Colonic mucosa (tissue), 4 donors: Measurements from ENCODE around the gene KLHL14. TPM values are rescaled to one million over a fixed set of nuclear protein-coding genes. Genes with fewer than 3 reads are reported as not detected.

Experiments used
- DNase-seq: peaks from one replicate; pipeline ENCODE4 v3.0.0-alpha.2; 2020
- H3K27ac ChIP-seq: fragments of 200-600 bp; one replicate; pipeline ENCODE4 v1.8.0; 2021
- H3K27me3 ChIP-seq: fragments of 200-600 bp; one replicate; pipeline ENCODE4 v1.8.0; 2021
- H3K36me3 ChIP-seq: fragments of 200-600 bp; one replicate; pipeline ENCODE4 v1.8.0; 2021
- H3K4me1 ChIP-seq: fragments of 200-600 bp; one replicate; pipeline ENCODE4 v1.8.0; 2021; ENCODE audit warnings: mild to moderate bottlenecking
- H3K4me3 ChIP-seq: fragments of 200-600 bp; one replicate; pipeline ENCODE4 v1.8.0; 2021
- H3K9ac ChIP-seq, 2 donors: one replicate each; pipeline ENCODE4 v1.7.0; 2013; ENCODE audit warnings: control low read depth in 2 of 2, low read depth in 2 of 2, low read length in 2 of 2
- H3K9me3 ChIP-seq: fragments of 200-600 bp; one replicate; pipeline ENCODE4 v1.8.0; 2021
- CTCF ChIP-seq: fragments of 200-600 bp; IDR thresholded peaks from one replicate; pipeline ENCODE4 v1.8.0; 2022; ENCODE audit warnings: antibody characterized with exemption, mild to moderate bottlenecking
- intact Hi-C: fragments of 100-400 bp; cut with DNase I; formaldehyde crosslinking; loops from one replicate; pipeline ENCODE4 v1.14.1; 2022
- total RNA-seq, 2 donors: library from RNA; stranded (reverse); fragmentation: NEBNext Ultra II Directional in 1 of 2; extraction: Animal tissue kit (Norgen Biotek cat#: 25700) in 1 of 2; gene quantifications; one replicate each; pipeline ENCODE4 v1.2.1, GENCODE V29; 2021
- donor health status: healthy.
- donor health status: DM: no; HTN: no; CAD: no.
- donor health status: DM: no; HTN: no; CAD: no.

Gene KLHL14
- total RNA-seq, 2 donors from 2014 or later: 0.07 to 0.08 TPM

DNA sequence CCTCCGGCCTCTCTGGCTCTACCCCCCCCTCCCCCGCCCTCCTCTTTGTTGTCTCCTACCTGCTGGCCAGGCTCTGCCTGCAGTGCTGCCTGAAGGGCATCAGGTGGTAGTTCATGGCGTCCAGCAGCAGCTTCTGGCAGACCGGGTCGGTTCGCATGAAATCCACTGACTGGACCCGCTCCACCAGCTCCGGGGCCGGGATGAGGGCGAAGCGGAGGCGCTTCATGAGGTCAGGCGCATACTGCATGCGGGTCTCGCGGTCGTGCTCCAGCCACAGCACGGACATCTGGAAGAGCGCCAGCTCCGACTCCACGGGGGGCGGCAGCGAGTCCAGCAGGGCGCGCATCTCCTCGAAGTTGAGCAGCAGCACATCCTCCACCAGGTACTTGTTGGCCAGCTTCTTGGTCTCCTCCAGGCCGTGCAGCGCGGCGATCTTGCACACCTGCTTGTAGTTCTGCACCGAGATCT lies 3.2 kb downstream of the KLHL14 start:
- Histone ChIP-seq H3K4me1 (peaks cover 7% of the 10 kb centered on the region), H3K27me3 (peaks cover 35% of the 10 kb centered on the region), H3K4me3 (peak overlapping the region; percentile 22), H3K27ac (no peak overlapping the region), H3K36me3 (no peaks in the 10 kb centered on the region), H3K9me3 (no peaks in the 10 kb centered on the region), H3K9ac (no peak overlapping the region)
- intact Hi-C loops: no loop called here
- TF ChIP-seq CTCF: no peak
- peak; percentile 16 for DNase-seq

- H3K27me3 ChIP-seq: peaks cover 35% of the 10 kb centered on the region
- H3K4me1 ChIP-seq: peaks cover 7% of the 10 kb centered on the region
- no peak overlapping the region for H3K9ac ChIP-seq
- no peak for DNase-seq
- no peaks in the 10 kb centered on the region for H3K9me3 ChIP-seq
- intact Hi-C loops: no loop called here
- H3K36me3 ChIP-seq: no peaks in the 10 kb centered on the region
- no peak overlapping the region for H3K27ac ChIP-seq
- no peak overlapping the region for H3K4me3 ChIP-seq
- TF ChIP-seq CTCF: no peak
These were observed 3.7 kb downstream of the KLHL14 start for GRCh38 chr18:32769071-32769585.

GRCh38 chr18:32767400-32767799 lies 5.4 kb downstream of the KLHL14 start:
- H3K27me3 ChIP-seq: peaks cover 33% of the 10 kb centered on the region
- H3K4me3 ChIP-seq: no peak overlapping the region
- no peak overlapping the region for H3K27ac ChIP-seq
- H3K36me3 ChIP-seq: no peaks in the 10 kb centered on the region
- intact Hi-C loops: no loop called here
- DNase-seq: no peak
- peaks cover 7% of the 10 kb centered on the region for H3K4me1 ChIP-seq
- H3K9me3 ChIP-seq: no peaks in the 10 kb centered on the region
- TF ChIP-seq CTCF: no peak
- no peak overlapping the region for H3K9ac ChIP-seq

DNA sequence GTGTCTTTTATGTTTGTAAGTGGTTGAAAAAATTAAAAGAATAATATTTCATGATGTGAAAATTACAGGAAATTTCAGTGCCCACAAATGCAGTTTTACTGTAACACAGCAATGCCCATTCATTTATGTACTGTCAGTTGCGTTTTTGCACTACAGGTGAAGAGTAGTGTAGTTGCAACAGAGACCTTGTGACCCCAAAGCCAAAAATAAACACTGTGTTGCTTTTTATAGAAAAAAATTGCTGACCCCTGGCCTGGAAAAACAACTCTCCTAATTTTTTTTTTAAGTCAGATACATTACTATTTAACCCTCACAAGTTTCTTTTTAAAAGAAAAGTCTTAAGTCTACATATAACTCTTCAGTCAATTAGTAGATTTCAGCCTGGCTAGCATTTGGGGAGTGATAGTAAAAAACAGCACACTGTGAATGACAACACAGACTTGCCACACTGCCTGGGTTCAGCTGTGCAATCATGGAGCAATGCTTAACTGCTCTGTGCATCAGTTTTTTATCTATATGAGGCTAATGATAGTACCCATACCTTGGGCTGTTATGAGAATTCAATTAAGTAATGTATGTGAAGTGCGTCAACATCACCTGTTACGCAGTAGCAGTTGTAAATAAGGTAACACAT lies 8.1 kb downstream of the KLHL14 start:
- no peak for TF ChIP-seq CTCF
- H3K27me3 ChIP-seq: peaks cover 6% of the 10 kb centered on the region
- no peak overlapping the region for H3K27ac ChIP-seq
- no peaks in the 10 kb centered on the region for H3K36me3 ChIP-seq
- intact Hi-C loops: no loop called here
- no peak overlapping the region for H3K9ac ChIP-seq
- DNase-seq: no peak
- no peak overlapping the region for H3K4me3 ChIP-seq
- H3K4me1 ChIP-seq: no peaks in the 10 kb centered on the region
- H3K9me3 ChIP-seq: no peaks in the 10 kb centered on the region

- H3K27me3 ChIP-seq: no peaks in the 10 kb centered on the region
- DNase-seq: no peak
- H3K9me3 ChIP-seq: no peaks in the 10 kb centered on the region
- intact Hi-C loops: no loop called here
- H3K9ac ChIP-seq: no peak overlapping the region
- no peak overlapping the region for H3K4me3 ChIP-seq
- no peaks in the 10 kb centered on the region for H3K4me1 ChIP-seq
- no peak for TF ChIP-seq CTCF
- H3K36me3 ChIP-seq: no peaks in the 10 kb centered on the region
- H3K27ac ChIP-seq: no peak overlapping the region
These were observed 9.5 kb downstream of the KLHL14 start for GRCh38 chr18:32763293-32763692.
